Neural crest cell (in vitro differentiated cells): ENCODE measurements around the gene STAT1. TPM values are rescaled to one million over a fixed set of nuclear protein-coding genes. Genes with fewer than 3 reads are reported as not detected.

Source experiments
- DNase-seq: peaks from one replicate; pipeline ENCODE4 v3.0.0; 2021; ENCODE audit warnings: low read depth, mixed read lengths, low spot score
- H3K27ac Mint-ChIP-seq: one replicate; pipeline ENCODE4 v1.8.0; 2021; ENCODE audit warnings: mild to moderate bottlenecking, mixed read lengths; ENCODE audit not compliant: unreplicated experiment
- H3K27me3 Mint-ChIP-seq: 2 replicates; pipeline ENCODE4 v1.8.0; 2021; ENCODE audit warnings: low read depth, mild to moderate bottlenecking, mixed read lengths
- H3K36me3 Mint-ChIP-seq: 2 replicates; pipeline ENCODE4 v1.8.0; 2021; ENCODE audit warnings: low read depth, mild to moderate bottlenecking, mixed read lengths
- H3K4me1 Mint-ChIP-seq: 2 replicates; pipeline ENCODE4 v1.8.0; 2021; ENCODE audit warnings: mixed read lengths
- H3K4me3 Mint-ChIP-seq: one replicate; pipeline ENCODE4 v1.8.0; 2021; ENCODE audit warnings: mild to moderate bottlenecking, mixed read lengths
- H3K9me3 Mint-ChIP-seq: 2 replicates; pipeline ENCODE4 v1.8.0; 2021; ENCODE audit warnings: mixed read lengths
- CTCF ChIP-seq: fragments of 200-600 bp; sonication (generic); conservative IDR thresholded peaks from 2 replicates; pipeline ENCODE4 v1.5.0; 2021; ENCODE audit warnings: antibody characterized with exemption, mild to moderate bottlenecking
- total RNA-seq: library from RNA; stranded (reverse); gene quantifications from 2 replicates; pipeline ENCODE4 v1.2.1, GENCODE V29; 2021

Gene STAT1
- total RNA-seq, 1 donor from 2014 or later: 39.9 TPM

- Mint-ChIP-seq H3K36me3 (no peaks in the 10 kb centered on the region), H3K4me1 (peaks cover 5% of the 10 kb centered on the region), H3K4me3 (no peak overlapping the region), H3K27ac (no peak overlapping the region), H3K9me3 (no peaks in the 10 kb centered on the region), H3K27me3 (peaks cover 12% of the 10 kb centered on the region)
- no peak for DNase-seq
- no peak for TF ChIP-seq CTCF
These were observed 36.0 kb upstream of the STAT1 start for GRCh38 chr2:191049728-191050639.

GRCh38 chr2:191048073-191048472 lies 34.1 kb upstream of the STAT1 start:
- H3K27me3 Mint-ChIP-seq: peaks cover 12% of the 10 kb centered on the region
- no peak overlapping the region for H3K4me3 Mint-ChIP-seq
- peaks cover 4% of the 10 kb centered on the region for H3K36me3 Mint-ChIP-seq
- no peak overlapping the region for H3K27ac Mint-ChIP-seq
- peaks cover 5% of the 10 kb centered on the region for H3K4me1 Mint-ChIP-seq
- DNase-seq: no peak
- peaks cover 8% of the 10 kb centered on the region for H3K9me3 Mint-ChIP-seq
- no peak for TF ChIP-seq CTCF

- Mint-ChIP-seq H3K36me3 (peaks cover 4% of the 10 kb centered on the region), H3K27me3 (peaks cover 9% of the 10 kb centered on the region), H3K4me3 (no peak overlapping the region), H3K9me3 (peaks cover 9% of the 10 kb centered on the region), H3K27ac (no peak overlapping the region), H3K4me1 (peaks cover 5% of the 10 kb centered on the region)
- DNase-seq: no peak
- TF ChIP-seq CTCF: no peak
These were observed 31.2 kb upstream of the STAT1 start for GRCh38 chr2:191045141-191045540.

- no peak for TF ChIP-seq CTCF
- Mint-ChIP-seq H3K4me3 (no peak overlapping the region), H3K4me1 (peaks cover 2% of the 10 kb centered on the region), H3K36me3 (peaks cover 4% of the 10 kb centered on the region), H3K27ac (no peak overlapping the region), H3K27me3 (no peaks in the 10 kb centered on the region), H3K9me3 (peaks cover 9% of the 10 kb centered on the region)
- DNase-seq: no peak
These were observed 29.5 kb upstream of the STAT1 start for GRCh38 chr2:191043438-191043837.

- no peaks in the 10 kb centered on the region for H3K27me3 Mint-ChIP-seq
- no peak for DNase-seq
- H3K27ac Mint-ChIP-seq: no peak overlapping the region
These were observed 27.6 kb upstream of the STAT1 start for GRCh38 chr2:191041418-191042161.

More at GRCh38 chr2:191041418-191042161, 27.6 kb upstream of the STAT1 start:
- no peak for TF ChIP-seq CTCF
- H3K4me1 Mint-ChIP-seq: peaks cover 3% of the 10 kb centered on the region
- H3K4me3 Mint-ChIP-seq: no peak overlapping the region
- H3K9me3 Mint-ChIP-seq: peaks cover 9% of the 10 kb centered on the region
- H3K36me3 Mint-ChIP-seq: peaks cover 4% of the 10 kb centered on the region
